H9 (cell line): ENCODE data around the gene LIPH. TPM values are rescaled to one million over a fixed set of nuclear protein-coding genes. Genes with fewer than 3 reads are reported as not detected.

Source experiments
- DNase-seq: peaks from one replicate; pipeline ENCODE4 v3.0.0-alpha.2; 2017
- H2AFZ ChIP-seq: one replicate; pipeline ENCODE4 v1.6.1; 2013; ENCODE audit warnings: mild to moderate bottlenecking, low read length, control low read depth, moderate library complexity
- H2AK5ac ChIP-seq: 2 replicates; pipeline ENCODE4 v1.6.1; 2013; ENCODE audit warnings: low read length, control low read depth, mixed read lengths; ENCODE audit not compliant: insufficient read length
- H2BK120ac ChIP-seq: one replicate; pipeline ENCODE4 v1.6.1; 2013; ENCODE audit warnings: low read depth, mild to moderate bottlenecking, low read length, control low read depth, inconsistent platforms; ENCODE audit not compliant: poor library complexity, severe bottlenecking
- H2BK12ac ChIP-seq: 2 replicates; pipeline ENCODE4 v1.6.1; 2013; ENCODE audit warnings: low read length, control low read depth, mixed read lengths, low read depth; ENCODE audit not compliant: insufficient read length
- H2BK15ac ChIP-seq: 2 replicates; pipeline ENCODE4 v1.6.1; 2013; ENCODE audit warnings: low read depth, low read length, control low read depth
- H2BK20ac ChIP-seq: one replicate; pipeline ENCODE4 v1.6.1; 2013; ENCODE audit warnings: low read depth, mild to moderate bottlenecking, low read length, control low read depth, inconsistent platforms; ENCODE audit not compliant: poor library complexity, severe bottlenecking
- H2BK5ac ChIP-seq: 2 replicates; pipeline ENCODE4 v1.6.1; 2013; ENCODE audit warnings: low read length, control low read depth, mixed read lengths; ENCODE audit not compliant: insufficient read length
- H3K14ac ChIP-seq: 2 replicates; pipeline ENCODE4 v1.6.1; 2013; ENCODE audit warnings: low read length, control low read depth; ENCODE audit not compliant: insufficient read depth
- H3K18ac ChIP-seq: 2 replicates; pipeline ENCODE4 v1.6.1; 2013; ENCODE audit warnings: low read depth, mild to moderate bottlenecking, mixed read lengths, low read length, control low read depth; ENCODE audit not compliant: insufficient read length
- H3K23ac ChIP-seq: 2 replicates; pipeline ENCODE4 v1.6.1; 2013; ENCODE audit warnings: low read length, control low read depth, mixed read lengths, low read depth; ENCODE audit not compliant: insufficient read length
- H3K23me2 ChIP-seq: 2 replicates; pipeline ENCODE4 v1.6.1; 2013; ENCODE audit warnings: low read depth, mild to moderate bottlenecking, mixed read lengths, low read length, control low read depth; ENCODE audit not compliant: insufficient read length, poor library complexity, severe bottlenecking
- H3K27ac ChIP-seq: 2 replicates; pipeline ENCODE4 v1.5.1; 2013; ENCODE audit warnings: low read length, control low read depth, mixed read lengths, low read depth; ENCODE audit not compliant: insufficient read length
- H3K27me3 ChIP-seq: 2 replicates; pipeline ENCODE4 v1.6.1; 2013; ENCODE audit warnings: low read length, control low read depth, inconsistent platforms; ENCODE audit not compliant: insufficient read depth
- H3K4ac ChIP-seq: 2 replicates; pipeline ENCODE4 v1.6.1; 2013; ENCODE audit warnings: low read depth, mild to moderate bottlenecking, control low read depth, inconsistent platforms, low read length, moderate library complexity
- H3K4me1 ChIP-seq: 2 replicates; pipeline ENCODE4 v1.6.1; 2013; ENCODE audit warnings: low read length, control low read depth, inconsistent platforms; ENCODE audit not compliant: insufficient read depth
- H3K4me2 ChIP-seq: 2 replicates; pipeline ENCODE4 v1.6.1; 2013; ENCODE audit warnings: low read length, control low read depth, mixed read lengths; ENCODE audit not compliant: insufficient read length, insufficient read depth
- H3K56ac ChIP-seq: 2 replicates; pipeline ENCODE4 v1.6.1; 2013; ENCODE audit warnings: low read depth, mild to moderate bottlenecking, mixed read lengths, low read length, control low read depth; ENCODE audit not compliant: insufficient read length
- H3K79me1 ChIP-seq: 2 replicates; pipeline ENCODE4 v1.6.1; 2013; ENCODE audit warnings: low read depth, mild to moderate bottlenecking, moderate library complexity, low read length, control low read depth, inconsistent platforms; ENCODE audit not compliant: insufficient read depth, poor library complexity, severe bottlenecking
- H3K79me2 ChIP-seq: 2 replicates; pipeline ENCODE4 v1.6.1; 2013; ENCODE audit warnings: low read length, control low read depth, inconsistent platforms; ENCODE audit not compliant: insufficient read depth
- H3K9ac ChIP-seq: 2 replicates; pipeline ENCODE4 v1.6.1; 2013; ENCODE audit warnings: low read length, control low read depth, mixed read lengths; ENCODE audit not compliant: insufficient read length; ENCODE audit errors: extremely low read depth
- H3K9me3 ChIP-seq: one replicate; pipeline ENCODE4 v1.6.1; 2013; ENCODE audit warnings: low read depth, low read length, inconsistent platforms; ENCODE audit not compliant: control insufficient read depth
- H3T11ph ChIP-seq: one replicate; pipeline ENCODE4 v1.6.1; 2013; ENCODE audit warnings: mild to moderate bottlenecking, low read length, control low read depth, inconsistent platforms
- H4K20me1 ChIP-seq: one replicate; pipeline ENCODE4 v1.6.1; 2013; ENCODE audit not compliant: control insufficient read depth, insufficient read length, insufficient read depth
- H4K5ac ChIP-seq: 2 replicates; pipeline ENCODE4 v1.6.1; 2013; ENCODE audit warnings: low read depth, mild to moderate bottlenecking, mixed read lengths, low read length, control low read depth; ENCODE audit not compliant: insufficient read length
- H4K8ac ChIP-seq: replicated peaks from 2 replicates; pipeline ENCODE4 v1.6.1; 2013; ENCODE audit warnings: low read length, control low read depth, mixed read lengths, low read depth; ENCODE audit not compliant: insufficient read length
- H4K91ac ChIP-seq: 2 replicates; pipeline ENCODE4 v1.6.1; 2013; ENCODE audit warnings: low read depth, mild to moderate bottlenecking, moderate library complexity, mixed read lengths, low read length, control low read depth; ENCODE audit not compliant: insufficient read length
- H3K27ac Mint-ChIP-seq, 3 experiments: 2 replicates in 2 of 3; 3 replicates in 1 of 3; pipeline ENCODE4 v1.8.0; 2020 to 2021; ENCODE audit warnings: mixed read lengths in 3 of 3, mild to moderate bottlenecking in 1 of 3, moderate library complexity in 1 of 3
- H3K27me3 Mint-ChIP-seq: 2 replicates; pipeline ENCODE4 v1.8.0; 2021; ENCODE audit warnings: low read depth, mild to moderate bottlenecking, moderate library complexity, mixed read lengths
- H3K36me3 Mint-ChIP-seq, 3 experiments: 2 replicates in 2 of 3; 3 replicates in 1 of 3; pipeline ENCODE4 v1.8.0; 2020 to 2021; ENCODE audit warnings: low read depth in 3 of 3, mixed read lengths in 3 of 3; ENCODE audit not compliant: insufficient read depth in 1 of 3
- H3K4me1 Mint-ChIP-seq, 2 experiments: 2 replicates each; pipeline ENCODE4 v1.8.0; 2020; ENCODE audit warnings: mixed read lengths in 2 of 2
- H3K4me3 Mint-ChIP-seq, 2 experiments: 2 replicates in 1 of 2; 3 replicates in 1 of 2; pipeline ENCODE4 v1.8.0; 2020 to 2021; ENCODE audit warnings: mild to moderate bottlenecking in 2 of 2, mixed read lengths in 2 of 2, moderate library complexity in 1 of 2
- H3K9me3 Mint-ChIP-seq, 2 experiments: 2 replicates in 1 of 2; 3 replicates in 1 of 2; pipeline ENCODE4 v1.8.0; 2020; ENCODE audit warnings: mild to moderate bottlenecking in 2 of 2, mixed read lengths in 2 of 2, moderate library complexity in 1 of 2
- CTCF ChIP-seq: fragments of 200-600 bp; sonication (generic); conservative IDR thresholded peaks from 3 replicates; pipeline ENCODE4 v1.8.0; 2021; ENCODE audit warnings: antibody characterized with exemption, mild to moderate bottlenecking
- WGBS: extraction: QIAGEN DNeasy Blood & Tissue Kit; methylation state at CpG from one replicate; pipeline ENCODE4 v1.1.7; 2013; ENCODE audit warnings: missing lambda C conversion rate, low lambda C conversion rate, mixed read lengths; ENCODE audit not compliant: insufficient read length; ENCODE audit errors: extremely low coverage; 5-methylcytosine and 5-hydroxymethylcytosine counted together
- total RNA-seq: library from RNA; stranded (reverse); gene quantifications from 2 replicates; pipeline ENCODE4 v1.2.1, GENCODE V29; 2021

LIPH gene
- total RNA-seq, 1 experiment from 2014 or later, result 0.17 TPM

GRCh38 chr3:185594073-185594472 lies 41.7 kb upstream of the LIPH start:
- Histone ChIP-seq H4K20me1 (no peaks in the 10 kb centered on the region), H3K27me3 (no peaks in the 10 kb centered on the region), H3K9me3 (no peaks in the 10 kb centered on the region), H3K9ac (no peak overlapping the region), H2BK12ac (no peak overlapping the region), H2BK15ac (no peak overlapping the region), H3K79me1 (no peaks in the 10 kb centered on the region), H3K79me2 (peaks cover 6% of the 10 kb centered on the region; the same call in 1 of the 2 replicates), H2BK120ac (no peak overlapping the region), H3K56ac (no peak overlapping the region), H2AFZ (no peak overlapping the region), H3K14ac (no peak overlapping the region), H4K91ac (no peak overlapping the region), H4K8ac (no peak overlapping the region), H3K23me2 (no peaks in the 10 kb centered on the region), H4K5ac (no peak overlapping the region), H3T11ph (no peak overlapping the region), H3K4me1 (no peaks in the 10 kb centered on the region), H2BK20ac (no peak overlapping the region), H2AK5ac (no peak overlapping the region), H3K4ac (no peak overlapping the region), H3K18ac (no peak overlapping the region), H3K27ac (no peak overlapping the region), H3K4me2 (no peak overlapping the region), H3K23ac (no peak overlapping the region), H2BK5ac (no peak overlapping the region)
- no peak for TF ChIP-seq CTCF
- DNase-seq, result no peak
- Mint-ChIP-seq H3K36me3 (peaks cover 2 to 41% (median 17%) of the 10 kb centered on the region in 3 experiments; a peak in 6 of 7 replicates), H3K27ac (no peak overlapping the region), H3K9me3 (no peaks in the 10 kb centered on the region), H3K4me1 (no peaks in the 10 kb centered on the region), H3K27me3 (no peaks in the 10 kb centered on the region), H3K4me3 (no peak overlapping the region)
- no CpG with 5 or more reads among the region's 3 CpGs for WGBS
